GM19351 (cell line): Measurements from ENCODE around the gene GNG7.
"Not testable (repeated sequence)": the region's sequence is repeated elsewhere in the genome, so short reads cannot be mapped to it uniquely, and the experiment has no call there.

Source experiments
- ATAC-seq: cut with Tn5 transposase; IDR thresholded peaks from one replicate; pipeline ENCODE4 v1.9.1; 2021; ENCODE audit warnings: mild to moderate bottlenecking, moderate library complexity; ENCODE audit not compliant: unreplicated experiment

The GNG7 gene

DNA sequence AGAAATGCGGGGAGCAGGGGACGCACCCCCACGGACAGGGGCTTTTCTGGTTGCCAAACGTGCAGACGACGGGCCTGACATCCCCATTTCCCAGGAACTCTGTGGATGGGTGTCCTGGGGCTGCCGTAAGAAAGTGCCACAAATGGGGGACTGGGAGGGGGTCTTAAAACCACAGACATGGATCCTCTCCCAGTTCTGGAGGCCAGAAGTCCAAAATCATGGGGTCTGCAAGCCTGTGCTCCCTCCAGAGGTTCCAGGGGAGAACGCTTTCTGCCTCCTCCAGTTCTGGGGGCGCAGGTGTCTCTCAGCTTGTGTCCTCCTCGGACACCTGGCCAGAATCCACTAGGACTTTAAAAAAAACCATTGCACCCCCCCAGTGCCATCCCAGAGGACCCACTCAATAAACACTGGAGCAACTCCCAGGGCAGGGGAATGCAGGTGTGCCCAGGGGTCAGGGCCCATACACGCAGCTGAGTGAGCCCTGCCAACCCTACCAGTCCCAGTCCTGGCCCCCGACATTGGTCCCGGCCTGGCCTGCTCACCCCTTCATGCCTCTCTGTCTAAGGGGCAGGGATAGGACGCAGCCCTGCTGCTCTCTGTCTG is 122.7 kb downstream of the GNG7 start:
- ATAC-seq, result no peak

DNA sequence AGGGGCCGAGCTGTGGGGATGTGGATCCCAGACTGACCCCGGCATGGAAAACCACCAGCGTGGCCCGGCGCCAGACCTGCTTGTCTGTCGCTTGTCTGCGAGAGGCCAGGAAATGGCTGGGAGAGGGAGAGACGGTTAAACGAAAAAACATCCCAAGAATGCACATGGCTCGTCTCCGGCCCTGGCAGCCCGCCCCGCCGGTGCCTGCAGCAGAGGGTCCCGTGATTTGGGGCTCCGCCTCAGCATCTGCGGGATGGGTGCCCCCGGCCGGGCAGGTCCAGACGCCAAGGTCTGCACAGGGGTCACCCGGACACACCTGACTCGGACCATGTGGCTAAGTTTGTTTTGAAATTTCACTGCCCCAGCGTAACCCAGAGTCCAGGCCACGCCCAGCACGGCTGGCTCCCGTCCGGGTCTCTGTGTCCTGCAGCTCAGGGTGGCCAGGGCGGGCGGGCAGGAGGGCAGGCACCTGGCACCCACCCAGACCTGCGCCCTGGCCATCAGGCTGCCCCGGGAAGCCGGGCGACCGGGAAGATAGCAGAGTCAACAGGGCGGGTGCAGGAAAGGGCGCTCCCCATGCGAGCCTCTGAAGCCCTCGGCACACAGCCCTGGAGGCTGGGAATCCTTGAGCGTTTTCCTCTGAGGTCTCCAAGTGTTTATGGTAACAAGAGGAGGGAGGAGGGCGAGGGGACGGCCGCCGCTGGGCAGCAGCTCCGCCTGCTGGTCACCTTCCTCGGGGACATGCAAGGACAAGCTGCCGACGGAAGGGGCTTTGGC is 123.4 kb downstream of the GNG7 start:
- ATAC-seq, result no peak

DNA sequence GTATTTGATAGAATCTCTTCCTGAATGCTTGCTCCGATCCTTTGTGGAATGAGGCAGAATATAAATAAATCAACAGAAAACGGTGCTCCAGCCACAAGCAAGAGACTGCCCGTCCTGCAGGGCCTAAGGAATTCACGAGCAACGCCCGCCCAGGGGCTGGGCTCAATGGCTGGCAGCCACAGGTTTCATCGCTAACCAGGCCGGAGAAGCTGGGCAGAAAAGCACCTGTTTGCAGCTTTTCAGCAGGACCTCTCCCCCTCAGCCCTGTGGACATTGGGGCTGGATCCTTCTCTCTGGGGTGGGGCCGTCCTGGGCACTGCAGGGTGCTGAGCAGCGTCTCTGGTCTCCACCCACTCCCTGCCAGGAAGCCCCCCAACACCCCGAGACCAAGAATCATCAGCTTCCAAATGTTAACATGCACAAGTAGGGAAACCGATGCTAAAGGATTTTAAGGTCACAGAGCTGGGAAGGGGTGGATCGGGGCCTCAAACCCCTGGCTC is 124.1 kb downstream of the GNG7 start:
- no peak for ATAC-seq

DNA sequence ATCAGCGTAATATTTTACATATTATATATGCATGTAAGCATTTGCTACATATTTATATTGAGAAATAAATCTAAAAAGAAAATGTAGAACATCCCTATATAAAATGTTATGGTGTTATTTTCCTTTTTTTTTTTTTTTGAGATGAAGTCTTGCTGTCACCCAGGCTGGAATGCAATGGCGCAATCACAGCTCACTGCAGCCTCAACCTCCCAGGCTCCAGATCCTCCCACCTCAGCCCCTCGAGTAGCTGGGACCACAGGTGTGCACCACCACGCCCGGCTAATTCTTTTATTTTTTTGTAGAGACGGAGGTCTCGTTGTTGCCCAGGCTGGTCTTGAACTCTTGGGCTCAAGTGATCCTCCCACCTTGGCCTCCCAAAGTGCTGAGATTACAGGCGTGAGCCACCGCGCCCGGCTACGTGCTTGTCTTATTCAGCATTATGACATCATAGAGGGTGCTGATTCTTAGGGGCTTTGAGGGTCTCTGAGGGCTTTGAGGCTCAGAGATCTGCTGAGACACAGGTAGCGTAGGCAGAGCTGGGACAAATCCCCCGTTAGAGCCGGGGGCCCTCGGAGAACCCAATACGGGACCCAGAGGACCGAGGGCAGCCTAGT is 124.7 kb downstream of the GNG7 start:
- no peak for ATAC-seq

DNA sequence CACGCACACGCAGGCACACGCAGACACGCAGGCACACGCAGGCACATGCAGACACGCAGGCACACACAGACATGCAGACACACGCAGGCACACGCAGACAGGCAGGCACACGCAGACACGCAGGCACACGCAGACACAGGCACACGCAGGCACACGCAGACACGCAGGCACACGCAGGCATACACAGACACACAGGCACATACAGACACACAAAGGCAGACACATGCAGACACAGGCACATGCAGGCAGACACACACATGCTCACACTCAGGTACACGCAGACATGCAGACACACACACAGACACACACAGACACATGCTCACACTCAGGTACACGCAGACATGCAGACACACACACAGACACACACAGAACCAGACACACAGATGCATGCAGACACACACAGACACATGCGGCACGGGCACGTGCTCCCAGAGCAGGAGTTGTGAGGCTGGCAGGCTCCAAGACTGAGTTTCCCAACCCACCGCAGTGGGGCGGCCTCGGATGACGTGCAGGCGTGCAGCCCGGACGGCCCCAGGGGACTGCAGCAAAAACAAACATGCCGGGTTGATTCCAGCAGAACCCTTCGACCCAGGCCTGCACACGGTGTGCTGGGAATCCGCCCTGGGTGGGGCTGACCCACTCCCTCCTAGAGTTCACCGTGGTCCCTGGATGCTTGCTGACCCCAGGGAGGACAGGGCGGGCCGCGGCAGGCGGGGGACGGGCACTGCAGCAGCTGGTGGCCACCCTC is 126.6 kb downstream of the GNG7 start:
- ATAC-seq, result no peak

DNA sequence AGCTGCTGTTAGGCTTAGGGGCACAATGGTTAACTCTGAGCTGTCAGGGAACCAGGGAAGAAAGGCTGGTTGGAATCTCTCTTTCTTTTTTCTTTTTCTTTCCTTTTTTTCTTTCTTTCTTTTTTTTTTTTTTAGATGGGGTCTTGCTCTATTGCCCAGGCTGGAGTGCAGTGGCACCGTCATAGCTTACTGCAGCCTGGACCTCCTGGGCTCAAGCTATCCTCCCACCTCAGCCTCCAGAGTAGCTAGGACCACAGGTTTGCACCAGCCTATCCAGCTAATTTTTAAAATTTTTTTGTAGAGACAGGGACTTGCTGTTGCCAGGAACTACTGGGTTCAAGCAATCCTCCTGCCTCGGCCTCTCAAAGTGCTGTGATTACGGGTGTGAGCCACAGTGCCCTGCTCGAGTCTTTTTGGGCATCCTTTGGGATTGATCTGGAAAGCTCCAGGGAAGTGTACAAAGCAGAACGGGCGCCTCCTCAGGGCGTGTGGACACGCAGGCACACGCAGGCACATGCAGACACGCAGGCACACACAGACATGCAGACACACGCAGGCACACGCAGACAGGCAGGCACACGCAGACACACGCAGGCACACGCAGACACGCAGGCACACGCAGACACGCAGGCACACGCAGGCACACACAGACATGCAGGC is 127.4 kb downstream of the GNG7 start:
- ATAC-seq, result no peak

DNA sequence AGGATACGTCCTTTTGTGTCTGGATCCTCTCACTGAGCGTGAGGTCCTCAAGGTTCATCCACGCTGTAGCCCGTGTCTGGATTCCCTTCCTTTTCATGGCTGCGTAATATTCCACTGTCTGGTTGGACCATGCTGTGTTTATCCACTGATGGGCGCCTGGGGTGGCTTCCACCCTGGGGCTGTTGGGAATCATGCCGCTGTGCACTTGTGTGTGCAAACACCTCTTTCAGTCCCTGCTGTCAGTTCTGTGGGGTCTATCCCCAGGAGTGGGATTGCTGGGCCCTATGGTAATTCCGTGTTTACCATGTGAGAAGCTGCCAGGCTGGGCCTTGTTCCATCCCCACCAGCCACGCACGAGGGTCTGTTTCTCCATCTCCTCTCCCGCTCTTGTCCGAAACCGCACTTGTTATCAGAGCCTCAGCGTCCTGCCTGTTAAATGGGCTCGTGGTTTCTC is 128.0 kb downstream of the GNG7 start:
- no peak for ATAC-seq

DNA sequence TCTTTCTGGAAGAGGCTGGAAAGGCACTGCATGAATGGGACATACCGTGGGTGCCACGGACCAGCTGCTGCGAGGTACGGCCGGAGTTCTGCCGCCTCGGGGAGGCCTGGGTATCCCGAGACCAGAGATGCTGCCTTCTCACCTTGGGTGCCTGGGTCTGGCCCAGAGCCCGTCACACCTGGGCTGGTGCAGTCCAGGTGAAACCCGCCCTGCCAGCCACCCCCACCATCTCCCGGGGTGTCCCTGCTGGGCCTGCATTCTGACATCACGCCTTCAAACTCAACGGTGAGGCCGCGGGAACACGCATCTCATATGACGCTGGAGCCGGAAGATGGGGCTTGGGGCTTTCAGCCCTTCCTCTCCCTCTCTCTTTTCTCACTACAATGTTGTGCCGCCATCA is 128.6 kb downstream of the GNG7 start:
- no peak for ATAC-seq

DNA sequence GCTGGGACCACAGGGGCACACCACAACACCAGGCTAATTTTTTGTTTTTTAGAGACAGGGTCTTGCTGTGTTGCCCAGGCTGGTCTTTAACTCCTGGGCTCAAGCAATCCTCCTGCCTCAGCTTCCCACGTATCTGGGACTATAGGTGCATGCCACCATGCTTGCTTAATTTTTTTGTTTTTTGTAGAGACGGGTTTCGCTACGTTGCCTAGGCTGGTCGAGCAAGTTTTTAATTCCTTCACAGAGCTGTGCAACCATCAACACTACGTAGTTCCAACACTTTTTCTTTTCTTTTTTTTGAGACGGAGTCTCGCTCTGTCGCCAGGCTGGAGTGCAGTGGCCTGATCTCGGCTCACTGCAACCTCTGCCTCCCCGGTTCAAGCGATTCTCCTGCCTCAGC is 130.3 kb downstream of the GNG7 start:
- ATAC-seq, result not testable (repeated sequence)

DNA sequence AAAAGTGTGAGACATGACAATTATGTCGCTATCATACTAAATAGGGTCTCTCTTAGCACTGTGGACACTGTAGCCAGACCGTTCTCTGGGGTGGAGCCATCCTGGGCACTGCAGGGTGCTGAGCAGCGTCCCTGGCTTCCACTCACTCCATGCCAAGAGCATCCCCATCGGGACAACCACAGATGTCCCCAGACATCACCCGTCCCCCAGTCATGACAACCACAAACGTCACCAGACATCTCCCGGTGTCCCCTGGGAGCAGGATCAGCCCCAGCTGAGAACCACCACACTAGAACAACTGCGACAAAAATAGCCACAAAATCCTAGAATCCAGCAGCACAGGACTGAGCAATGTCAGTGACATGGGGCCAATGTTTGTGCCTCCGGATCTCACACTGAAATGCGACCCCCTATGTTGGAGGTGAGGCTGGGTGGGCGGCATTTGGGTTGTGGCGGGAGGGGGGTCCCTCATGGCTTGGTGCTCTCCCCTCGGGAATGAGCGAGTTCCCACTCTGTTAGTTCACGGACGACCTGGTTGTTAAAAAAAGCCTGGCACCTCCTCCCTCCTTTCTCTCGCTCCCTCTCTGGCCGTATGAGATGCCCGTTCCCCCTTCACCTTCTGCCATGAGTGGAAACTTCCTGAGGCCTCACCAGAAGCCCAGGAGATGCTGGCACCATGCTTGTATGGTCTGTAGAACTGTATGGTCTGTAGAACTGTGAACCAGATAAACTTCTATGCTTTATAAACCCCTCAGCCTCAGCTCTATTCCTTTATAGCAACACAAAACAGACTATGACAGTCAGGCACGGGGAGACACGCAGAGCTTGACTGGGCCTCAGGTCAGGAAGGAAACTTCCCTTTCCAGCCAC is 132.7 kb downstream of the GNG7 start:
- no peak for ATAC-seq

DNA sequence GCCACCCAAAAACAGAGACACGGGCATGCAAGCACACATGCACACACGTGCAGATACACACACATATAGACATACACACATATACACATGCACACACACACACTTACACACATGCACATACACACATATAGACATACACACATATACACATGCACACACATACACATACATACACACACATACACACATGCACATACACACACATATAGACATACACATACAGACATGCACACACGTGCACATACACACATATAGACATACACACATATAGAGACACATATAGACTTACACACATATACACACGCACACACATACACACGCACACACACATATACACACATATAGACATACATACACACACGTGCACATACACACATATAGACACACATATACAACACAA is 134.5 kb downstream of the GNG7 start:
- ATAC-seq, result no peak

DNA sequence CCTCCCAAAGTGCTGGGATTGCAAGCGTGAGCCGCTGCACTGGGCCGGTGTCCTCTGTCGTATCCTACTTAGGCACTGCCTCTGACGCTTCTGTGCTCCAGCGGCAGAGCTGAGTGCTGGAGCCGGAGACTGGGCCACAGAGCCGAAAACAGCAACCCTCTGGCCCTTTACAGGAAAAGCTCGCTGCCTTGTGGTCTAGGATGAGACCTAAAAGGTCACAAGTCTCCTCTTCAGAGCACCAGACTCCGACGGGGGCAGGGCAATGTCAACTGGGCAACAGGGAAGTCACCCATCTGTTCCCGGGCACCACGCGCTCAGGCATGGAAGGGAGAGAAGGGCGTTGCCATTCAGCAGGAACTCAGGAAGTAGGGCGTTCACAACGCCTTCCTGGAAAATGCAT is 134.9 kb downstream of the GNG7 start:
- ATAC-seq, result no peak

DNA sequence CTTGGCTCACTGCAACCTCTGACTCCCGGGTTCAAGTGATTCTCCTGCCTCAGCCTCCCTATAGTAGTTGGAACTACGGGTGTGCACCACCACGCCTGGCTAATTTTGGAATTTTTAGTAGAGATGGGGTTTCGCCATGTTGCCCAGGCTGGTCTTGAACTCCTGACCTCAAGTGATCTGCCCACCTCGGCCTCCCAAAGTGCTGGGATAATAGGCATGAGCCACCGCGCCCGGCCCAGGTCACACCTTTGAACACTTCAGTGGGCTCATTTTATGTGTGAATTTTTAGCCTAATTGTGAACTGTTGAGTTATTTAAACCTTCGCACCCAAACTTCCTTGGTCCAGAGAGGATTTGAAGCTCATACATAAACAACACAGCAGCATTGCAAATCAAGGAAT is 138.9 kb downstream of the GNG7 start:
- ATAC-seq, result not testable (repeated sequence)

DNA sequence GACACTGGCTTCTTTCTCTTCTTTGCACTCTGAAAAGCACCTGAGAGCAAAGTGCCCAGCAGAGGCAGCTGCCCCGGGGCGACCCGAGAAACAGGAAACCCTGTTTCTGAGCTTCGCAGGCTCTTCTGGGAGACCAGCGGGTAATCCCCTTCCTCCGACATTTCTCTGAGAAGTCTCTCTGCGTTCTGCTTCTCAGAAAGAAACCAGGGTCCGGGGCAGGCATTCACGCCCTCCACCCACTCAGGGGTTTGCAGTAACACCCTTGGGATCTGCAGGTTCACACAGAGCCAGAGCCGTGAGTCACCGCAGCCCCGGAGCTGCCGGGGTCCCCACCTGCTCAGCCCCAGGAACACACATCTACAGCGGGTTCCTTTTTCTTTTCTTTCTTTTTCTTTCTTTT is 140.6 kb downstream of the GNG7 start:
- ATAC-seq, result peak; percentile 68

DNA sequence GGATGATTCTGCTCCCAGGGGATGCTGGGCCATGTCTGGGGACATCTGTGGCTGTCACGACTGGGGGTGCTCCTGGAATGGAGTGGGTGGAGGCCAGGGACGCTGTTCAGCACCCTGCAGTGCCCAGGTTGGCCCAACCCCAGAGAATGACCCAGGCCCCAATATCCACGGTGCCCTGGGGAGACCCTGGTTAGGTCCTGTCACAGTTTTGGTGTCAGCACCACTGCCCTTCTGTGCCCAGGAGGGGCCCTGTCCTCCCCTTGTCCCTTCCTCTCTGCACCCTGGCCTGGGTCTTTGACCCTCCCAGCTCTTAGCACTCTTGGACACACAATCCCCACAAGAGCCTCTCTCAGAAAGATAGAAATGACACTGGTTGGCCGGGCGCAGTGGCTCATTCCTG is 141.3 kb downstream of the GNG7 start:
- ATAC-seq, result no peak

DNA sequence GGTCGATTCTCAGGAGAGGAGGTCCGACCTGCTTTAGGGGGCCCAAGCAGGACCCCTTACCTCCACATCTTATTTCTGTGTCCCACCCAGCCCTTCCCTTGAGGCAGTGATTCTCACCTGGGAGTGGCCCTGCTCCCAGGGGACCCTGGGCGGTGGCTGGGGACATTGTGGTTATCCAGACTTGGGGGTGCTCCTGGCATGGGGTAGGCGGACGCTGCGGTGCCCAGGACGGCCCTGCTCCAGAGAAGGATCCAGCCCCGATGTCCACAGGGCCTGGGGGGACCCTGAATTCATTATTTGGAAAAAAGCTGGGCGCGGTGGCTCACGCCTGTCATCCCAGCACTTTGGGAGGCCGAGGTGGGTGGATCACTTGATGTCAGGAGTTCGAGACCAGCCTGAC is 142.1 kb downstream of the GNG7 start:
- no peak for ATAC-seq

DNA sequence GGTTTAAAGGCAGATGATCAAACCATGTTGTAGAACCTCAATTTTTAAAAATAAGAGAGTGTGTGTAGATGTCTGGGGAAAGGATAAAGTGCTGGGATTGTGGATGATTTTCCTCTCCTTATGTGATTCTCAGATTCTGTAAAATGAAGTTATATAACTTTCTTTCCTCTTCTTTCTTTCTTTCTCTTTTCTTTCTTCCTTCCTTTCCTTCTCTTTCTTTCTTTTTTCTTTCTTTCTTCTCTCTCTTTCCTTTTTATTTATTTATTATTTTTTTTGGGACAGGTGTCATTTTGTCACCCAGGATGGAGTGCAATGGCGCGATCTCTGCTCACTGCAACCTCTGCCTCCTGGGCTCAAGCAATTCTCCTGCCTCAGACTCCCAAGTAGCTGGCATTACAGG is 144.0 kb downstream of the GNG7 start:
- no peak for ATAC-seq

DNA sequence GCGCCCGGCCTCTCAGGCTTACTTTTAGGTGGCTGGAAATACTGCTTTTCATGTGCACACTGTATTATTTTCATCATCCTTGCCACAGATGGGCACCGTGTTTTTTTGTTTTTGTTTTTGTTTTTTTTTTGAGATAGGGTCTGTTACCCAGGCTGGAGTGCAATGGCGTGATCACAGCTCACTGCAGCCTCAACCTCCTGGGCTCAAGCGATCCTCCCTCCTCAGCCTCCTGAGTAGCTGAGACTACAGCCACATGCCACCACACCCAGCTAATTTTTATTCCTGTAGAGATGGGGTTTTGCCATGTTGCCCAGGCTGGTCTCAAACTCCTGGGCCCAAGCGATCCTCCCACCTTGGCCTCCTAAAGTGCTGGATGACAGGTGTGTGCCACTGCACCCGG is 144.4 kb downstream of the GNG7 start:
- not testable (repeated sequence) for ATAC-seq

DNA sequence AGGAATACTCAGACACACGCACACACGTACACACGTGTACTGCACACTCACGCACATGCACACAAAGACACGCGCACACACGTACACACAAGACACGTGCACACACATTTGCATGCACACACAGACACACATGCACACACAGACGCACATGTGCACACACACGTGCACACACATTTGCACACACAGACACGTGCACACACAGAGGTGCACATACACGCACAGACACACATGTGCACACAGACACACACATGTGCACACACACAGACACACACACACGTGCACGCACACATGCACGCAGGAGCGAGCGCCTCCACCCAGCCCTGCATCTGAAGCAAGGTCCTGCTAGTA is 145.4 kb downstream of the GNG7 start:
- ATAC-seq, result no peak
